HG03139 (cell line): ENCODE measurements around the gene CDH8.

Source experiments
- ATAC-seq: cut with Tn5 transposase; IDR thresholded peaks from one replicate; pipeline ENCODE4 v1.9.1; 2021; ENCODE audit not compliant: unreplicated experiment

The CDH8 gene

DNA sequence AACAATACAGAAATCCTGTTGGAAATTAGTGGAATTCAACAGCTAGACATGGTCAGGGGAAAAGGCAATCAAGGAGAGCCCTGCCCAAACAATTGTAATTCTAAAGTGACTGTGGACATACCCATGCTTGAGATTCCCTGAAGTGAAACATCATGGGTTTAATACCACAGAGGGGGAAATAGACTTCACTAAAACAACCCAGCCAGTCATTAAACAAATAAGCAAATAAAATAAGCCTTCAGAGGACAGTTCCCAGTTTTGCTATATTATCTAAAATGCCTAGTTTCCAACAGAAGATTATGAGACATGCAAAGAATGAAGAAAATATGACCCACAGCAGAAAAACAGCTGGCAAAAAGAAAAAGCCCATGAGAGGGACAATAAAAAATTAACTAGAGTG, 376.3 kb downstream of the CDH8 start:
- ATAC-seq: no peak

DNA sequence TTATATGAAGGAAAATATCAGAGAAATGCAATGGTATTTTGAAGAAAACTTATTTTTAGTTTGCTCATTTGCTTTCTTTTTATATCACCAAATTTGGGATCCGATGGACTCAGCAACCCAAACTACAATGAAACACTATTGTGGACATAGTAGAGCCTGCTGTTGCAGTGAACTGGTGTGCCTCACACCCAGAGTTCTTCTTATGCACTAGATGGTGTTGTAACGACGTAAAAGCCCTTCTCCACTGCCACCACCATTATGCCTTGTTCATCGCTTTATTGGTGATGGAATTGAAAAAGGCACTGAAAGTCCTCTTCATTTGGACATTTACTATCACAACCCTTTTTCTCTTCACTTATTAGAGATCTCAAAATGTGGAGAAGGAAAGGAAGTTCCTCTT, 381.3 kb downstream of the CDH8 start:
- no peak for ATAC-seq

DNA sequence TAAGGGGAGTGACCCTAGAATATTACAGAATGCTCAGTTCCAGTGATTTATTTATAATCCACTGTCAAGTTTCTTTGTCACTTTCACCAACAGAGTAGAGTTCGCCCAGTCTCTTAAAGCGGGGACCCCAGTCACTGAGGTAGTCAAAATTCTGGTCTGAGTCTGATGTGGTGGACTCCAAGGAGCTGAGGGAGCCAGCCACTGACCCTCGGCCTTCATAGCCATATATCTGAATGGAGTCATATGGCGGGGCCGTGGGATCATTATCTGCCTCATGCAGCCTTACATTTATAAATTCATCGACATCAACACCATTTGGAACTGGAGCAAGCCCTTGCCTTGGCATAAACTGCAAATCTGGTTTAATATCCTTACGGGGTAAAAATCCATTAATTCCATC, 382.7 kb downstream of the CDH8 start:
- no peak for ATAC-seq

DNA sequence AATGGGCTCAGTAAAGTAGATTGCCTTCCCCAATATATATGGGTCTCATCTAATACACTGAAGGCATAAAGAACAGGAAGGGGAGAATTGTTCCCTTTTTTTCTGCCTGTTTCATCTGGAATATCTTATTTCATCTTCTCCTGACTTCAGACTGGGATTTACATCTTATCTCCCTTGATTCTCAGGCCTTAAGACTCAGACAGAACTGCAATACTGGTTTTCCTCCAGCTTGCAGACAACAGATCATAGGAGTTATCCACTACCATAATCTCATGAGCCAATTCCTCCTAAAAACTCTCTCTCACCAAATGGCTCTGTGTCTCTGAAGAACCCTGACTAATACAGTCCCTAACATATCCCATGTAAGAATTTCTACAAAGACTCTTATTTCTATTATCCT, 390.7 kb downstream of the CDH8 start:
- ATAC-seq: no peak

DNA sequence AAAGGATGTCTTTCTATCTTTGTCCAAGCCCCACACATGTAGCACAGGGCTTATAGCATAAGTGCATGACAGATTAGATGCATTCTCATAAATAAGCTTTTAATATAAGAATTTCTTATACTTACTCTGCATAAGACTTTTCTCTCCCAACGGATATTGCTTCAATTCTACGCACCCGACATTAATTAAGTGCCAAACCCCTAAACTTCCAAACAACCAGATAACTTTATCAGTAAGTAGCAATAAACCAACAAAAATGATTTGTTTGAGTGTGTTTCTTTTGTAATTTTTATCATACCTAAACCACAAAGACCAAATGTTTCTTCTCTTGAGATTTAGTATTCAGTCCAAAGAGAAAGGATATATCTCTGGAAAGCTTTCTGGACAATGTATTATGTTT, 391.5 kb downstream of the CDH8 start:
- ATAC-seq: no peak

DNA sequence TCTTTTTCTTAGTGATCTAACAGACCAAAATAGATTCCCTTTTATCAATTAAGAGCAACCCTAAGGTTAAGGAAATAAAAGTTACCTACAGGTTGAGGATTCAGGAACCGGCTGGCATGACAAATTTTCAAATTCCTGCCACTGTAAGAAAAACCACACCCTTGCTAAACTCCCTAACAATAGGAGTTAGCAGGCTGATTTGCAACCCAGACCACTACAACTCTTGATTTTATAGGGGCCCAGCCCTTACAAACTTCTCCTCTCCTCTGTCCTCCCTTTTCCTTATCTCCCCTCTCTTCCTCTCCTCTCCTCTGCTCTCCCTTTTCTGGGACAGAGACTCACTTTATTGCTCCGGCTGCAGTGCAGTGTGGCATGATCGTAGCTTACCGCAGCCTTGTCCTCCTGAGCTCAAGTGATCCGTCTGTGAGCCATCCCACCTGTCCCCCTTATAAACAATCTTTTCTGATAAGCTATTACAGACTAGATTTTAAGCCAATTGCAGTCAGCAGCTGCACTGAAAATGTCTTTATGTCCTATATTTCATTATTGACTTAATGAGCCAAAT, 418.9 kb downstream of the CDH8 start:
- ATAC-seq: no peak

DNA sequence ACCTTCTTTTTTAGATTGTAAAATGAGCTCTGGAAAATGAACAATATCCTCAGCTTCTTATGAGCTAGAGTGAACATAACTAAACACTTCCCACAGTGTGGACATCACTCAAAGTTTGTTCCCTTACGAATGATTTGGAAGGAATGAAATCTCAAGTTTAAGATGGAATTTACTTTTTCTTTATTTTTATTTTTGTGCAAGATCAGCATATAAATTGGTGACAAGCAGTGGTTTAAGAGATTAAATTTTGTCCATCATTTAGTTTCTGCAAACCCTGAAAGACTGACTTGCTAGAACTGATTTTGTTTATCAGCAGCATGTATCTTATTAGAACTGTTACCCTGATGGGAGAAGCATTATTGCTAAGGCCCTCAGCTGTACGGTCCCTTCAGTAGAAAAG, 420.1 kb downstream of the CDH8 start:
- ATAC-seq: no peak

DNA sequence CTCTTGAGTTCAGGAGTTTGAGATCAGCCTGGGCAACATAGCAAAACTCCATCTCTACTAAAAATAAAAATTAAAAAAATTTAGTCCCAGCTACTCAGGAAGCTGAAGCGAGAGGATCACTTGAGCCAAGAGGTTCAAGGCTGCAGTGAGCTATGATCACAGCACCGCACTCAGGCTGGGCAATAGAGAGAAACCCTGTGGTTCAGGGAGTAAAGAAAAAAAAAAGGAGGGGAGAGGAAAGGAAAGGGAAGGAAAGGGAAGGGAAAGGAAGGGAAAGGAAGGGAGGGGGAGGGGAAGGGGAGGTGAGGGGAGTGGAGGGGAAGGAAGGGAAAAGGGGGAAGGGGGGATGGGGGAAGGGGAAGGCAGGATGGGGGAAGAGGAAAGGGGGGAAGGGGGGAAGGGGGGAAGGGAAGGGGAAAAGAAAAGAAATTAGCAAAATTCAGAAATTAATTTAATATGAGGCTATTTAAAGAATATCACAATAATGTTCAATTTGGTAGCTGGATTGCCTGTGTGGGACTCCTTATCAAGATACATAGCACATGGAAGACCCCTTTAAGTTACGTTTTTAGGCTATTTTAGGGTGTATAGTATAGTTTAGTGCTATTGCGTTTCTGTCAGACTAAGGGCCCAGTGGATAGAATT, 424.3 kb downstream of the CDH8 start:
- ATAC-seq: no peak

DNA sequence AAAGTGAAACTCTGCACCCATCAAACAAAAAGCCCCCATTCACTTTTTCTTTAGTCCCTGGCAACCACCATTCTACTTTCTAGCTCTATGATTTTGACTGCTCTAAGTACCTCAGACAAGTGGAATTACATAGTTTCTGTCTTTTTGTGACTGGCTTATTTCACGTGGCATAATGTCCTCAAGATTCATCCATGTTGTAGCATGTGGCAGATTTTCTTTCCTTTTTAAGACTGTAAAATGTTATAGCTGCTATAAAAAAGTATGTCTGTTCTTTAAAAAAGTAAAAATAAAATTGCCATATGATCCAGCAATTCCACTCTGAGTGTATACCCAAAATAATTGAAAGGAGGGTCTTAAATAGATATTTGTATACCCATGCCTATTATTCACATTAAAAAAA, 429.7 kb downstream of the CDH8 start:
- no peak for ATAC-seq
